HCT116 (cell line): ENCODE data around the gene ADGRF5. TPM values are rescaled to one million over a fixed set of nuclear protein-coding genes. Genes with fewer than 3 reads are reported as not detected.

Experiments
- ATAC-seq: fragments of 200-7000 bp; cut with Tn5 transposase; 2 replicates; pipeline ENCODE4 v1.9.1; 2020; ENCODE audit warnings: mild to moderate bottlenecking, moderate library complexity
- BruUV-seq: library from RNA; stranded (reverse); fragments of 400-500 nt; replicated peaks from 2 replicates; lab custom pipeline; 2021; lab: Mats Ljungman, UMichigan
- CTCF ChIA-PET: fragments of 300-600 bp; sonication (Branson Sonifier 250); formaldehyde crosslinking; loops from one replicate; lab custom pipeline; 2021; ENCODE audit warnings: antibody characterized with exemption; lab: Charles Lee
- POLR2A ChIA-PET: fragments of 300-600, 350-600 bp; sonication (Branson Sonifier 250); formaldehyde crosslinking; loops from one replicate; lab custom pipeline; 2021; ENCODE audit warnings: antibody characterized with exemption; lab: Charles Lee
- RAD21 ChIA-PET, 2 experiments: fragments of 300-600 bp; sonication (Branson Sonifier 250); formaldehyde crosslinking; loops; one replicate each; lab custom pipeline; 2023; ENCODE audit warnings: low total read pairs in 2 of 2; ENCODE audit not compliant: uncharacterized antibody in 2 of 2, unreplicated experiment in 2 of 2, low non-redundant PET in 1 of 2; lab: Charles Lee
- DNase-seq: peaks from one replicate; pipeline ENCODE4 v3.0.0-alpha.2; 2010; ENCODE audit warnings: low read depth, low spot score
- H2AFZ ChIP-seq: fragments of 200-600 bp; shearing (Covaris generic), sonication (generic); 2 replicates; pipeline ENCODE4 v1.6.1; 2017; ENCODE audit warnings: low read depth, mixed run types, mixed read lengths, antibody characterized with exemption, low read length; ENCODE audit not compliant: poor library complexity, severe bottlenecking
- H3K27ac ChIP-seq: 2 replicates; pipeline ENCODE4 v1.5.1; 2012; ENCODE audit warnings: low read depth, low read length
- H3K27me3 ChIP-seq: fragments of 200-600 bp; sonication (generic); 2 replicates; pipeline ENCODE4 v1.6.1; 2016; ENCODE audit warnings: mixed run types, low read length, mixed read lengths; ENCODE audit not compliant: insufficient read depth
- H3K36me3 ChIP-seq, 2 experiments: fragments of 200-500 bp in 1 of 2; fragments of 200-600 bp in 1 of 2; sonication (Bioruptor generic) in 1 of 2; sonication (generic) in 1 of 2; 2 replicates each; pipeline versions ENCODE4 v1.5.1 to v1.6.1; 2014 to 2016; ENCODE audit warnings: low read length in 2 of 2, inconsistent platforms in 1 of 2, mixed read lengths in 1 of 2, mixed run types in 1 of 2; ENCODE audit not compliant: insufficient read depth in 2 of 2, control insufficient read depth in 1 of 2
- H3K4me1 ChIP-seq, 2 experiments: fragments of 200-600 bp in 1 of 2; sonication (generic) in 1 of 2; 2 replicates each; pipeline versions ENCODE4 v1.5.1 to v1.6.1; 2012 to 2017; ENCODE audit warnings: low read length in 2 of 2, inconsistent platforms in 1 of 2, mild to moderate bottlenecking in 1 of 2, mixed read lengths in 1 of 2, mixed run types in 1 of 2, moderate library complexity in 1 of 2; ENCODE audit not compliant: insufficient read depth in 2 of 2, control insufficient read depth in 1 of 2
- H3K4me2 ChIP-seq: fragments of 200-600 bp; sonication (generic); 2 replicates; pipeline ENCODE4 v1.6.1; 2017; ENCODE audit warnings: mixed run types, low read length, mixed read lengths
- H3K4me3 ChIP-seq, 2 experiments: fragments of 200-600 bp in 1 of 2; sonication (generic) in 1 of 2; replicated peaks in 1 of 2; 2 replicates each; pipeline ENCODE4 v1.5.1; 2011 to 2016; ENCODE audit warnings: low read length in 2 of 2, control low read depth in 1 of 2, low read depth in 1 of 2, mild to moderate bottlenecking in 1 of 2, mixed read lengths in 1 of 2, mixed run types in 1 of 2
- H3K79me2 ChIP-seq: fragments of 200-600 bp; sonication (generic); 2 replicates; pipeline ENCODE4 v1.6.1; 2017; ENCODE audit warnings: mild to moderate bottlenecking, mixed run types, low read length, moderate library complexity, mixed read lengths; ENCODE audit not compliant: insufficient read depth
- H3K9ac ChIP-seq: fragments of 200-600 bp; sonication (generic); 2 replicates; pipeline ENCODE4 v1.6.1; 2016; ENCODE audit warnings: low read length, mixed read lengths
- H3K9me2 ChIP-seq: fragments of 200-600 bp; sonication (generic), shearing (Covaris generic); 2 replicates; pipeline ENCODE4 v1.6.1; 2017; ENCODE audit warnings: mixed run types, mild to moderate bottlenecking, moderate library complexity; ENCODE audit not compliant: insufficient read depth
- H3K9me3 ChIP-seq, 2 experiments: fragments of 200-500 bp in 1 of 2; fragments of 200-600 bp in 1 of 2; sonication (Bioruptor generic) in 1 of 2; sonication (generic) in 1 of 2; 2 replicates each; pipeline ENCODE4 v1.6.1; 2014 to 2017; ENCODE audit warnings: low read length in 2 of 2, mixed read lengths in 2 of 2, inconsistent platforms in 1 of 2, low read depth in 1 of 2, mild to moderate bottlenecking in 1 of 2, mixed run types in 1 of 2, moderate library complexity in 1 of 2; ENCODE audit not compliant: control insufficient read depth in 1 of 2, insufficient read depth in 1 of 2
- H4K20me1 ChIP-seq: fragments of 200-600 bp; sonication (generic), shearing (Covaris generic); 2 replicates; pipeline ENCODE4 v1.6.1; 2017; ENCODE audit warnings: mixed run types, mild to moderate bottlenecking, moderate library complexity; ENCODE audit not compliant: insufficient read depth
- ATF3 ChIP-seq: IDR thresholded peaks from 2 replicates; pipeline ENCODE4 v1.6.1; 2012
- CBX3 ChIP-seq: IDR thresholded peaks from 2 replicates; pipeline ENCODE4 v1.6.1; 2012; ENCODE audit warnings: low read depth
- CEBPB ChIP-seq: IDR thresholded peaks from 2 replicates; pipeline ENCODE4 v1.6.1; 2012; ENCODE audit warnings: low read depth
- CTCF ChIP-seq, 3 experiments: fragments of 200-600 bp in 1 of 3; sonication (generic) in 1 of 3; IDR thresholded peaks in 2 of 3; conservative IDR thresholded peaks in 1 of 3; 2 replicates each; pipeline ENCODE4 v1.5.1; 2012 to 2017; ENCODE audit warnings: low read depth in 2 of 3, low read length in 2 of 3, antibody characterized with exemption in 1 of 3, borderline replicate concordance in 1 of 3, control low read depth in 1 of 3, mild to moderate bottlenecking in 1 of 3, mixed read lengths in 1 of 3, mixed run types in 1 of 3, moderate library complexity in 1 of 3; ENCODE audit not compliant: insufficient read depth in 1 of 3
- EGR1 ChIP-seq: IDR thresholded peaks from 2 replicates; pipeline ENCODE4 v1.6.1; 2012; ENCODE audit warnings: low read depth
- EZH2 ChIP-seq: fragments of 200-600 bp; sonication (generic); IDR thresholded peaks from 2 replicates; pipeline ENCODE4 v1.6.1; 2017; ENCODE audit warnings: antibody characterized with exemption, mixed run types
- FOSL1 ChIP-seq: IDR thresholded peaks from 2 replicates; pipeline ENCODE4 v1.6.1; 2012; ENCODE audit warnings: low read depth
- JUND ChIP-seq: IDR thresholded peaks from 2 replicates; pipeline ENCODE4 v1.6.1; 2012
- MAX ChIP-seq: IDR thresholded peaks from 2 replicates; pipeline ENCODE4 v1.6.1; 2012
- POLR2AphosphoS5 ChIP-seq: IDR thresholded peaks from 2 replicates; pipeline ENCODE4 v1.6.1; 2011; ENCODE audit warnings: mild to moderate bottlenecking, low read depth, low read length, moderate library complexity
- RAD21 ChIP-seq: IDR thresholded peaks from 2 replicates; pipeline ENCODE4 v1.6.1; 2012; ENCODE audit warnings: low read depth, mild to moderate bottlenecking
- REST ChIP-seq: IDR thresholded peaks from 2 replicates; pipeline ENCODE4 v1.6.1; 2012; ENCODE audit warnings: low read depth
- SP1 ChIP-seq: IDR thresholded peaks from 2 replicates; pipeline ENCODE4 v1.6.1; 2012; ENCODE audit warnings: low read depth
- SRF ChIP-seq: IDR thresholded peaks from 2 replicates; pipeline ENCODE4 v1.6.1; 2012; ENCODE audit warnings: low read depth
- TCF7L2 ChIP-seq: IDR thresholded peaks from 2 replicates; pipeline ENCODE4 v1.7.0; 2011; ENCODE audit warnings: borderline replicate concordance, inconsistent platforms; ENCODE audit not compliant: insufficient read depth, insufficient read length; ENCODE audit errors: extremely low read depth
- YY1 ChIP-seq: IDR thresholded peaks from 2 replicates; pipeline ENCODE4 v1.6.1; 2011; ENCODE audit warnings: low read length, low read depth, moderate library complexity, mild to moderate bottlenecking; ENCODE audit not compliant: insufficient replicate concordance; ENCODE audit errors: extremely low read depth
- ZBTB33 ChIP-seq: IDR thresholded peaks from 2 replicates; pipeline ENCODE4 v1.6.1; 2011; ENCODE audit warnings: mild to moderate bottlenecking, low read length, moderate library complexity; ENCODE audit not compliant: insufficient replicate concordance; ENCODE audit errors: extremely low read depth
- ZFX ChIP-seq: fragments of 450-650 bp; IDR thresholded peaks from 2 replicates; pipeline ENCODE4 v1.6.1; 2017
- ZNF274 ChIP-seq: fragments of 200-500 bp; sonication (Bioruptor generic); IDR thresholded peaks from 2 replicates; pipeline ENCODE4 v1.6.1; 2014; ENCODE audit warnings: mild to moderate bottlenecking, low read depth, low read length, inconsistent platforms
- intact Hi-C: fragments of 100-400 bp; cut with micrococcal nuclease; formaldehyde crosslinking; loops from 2 replicates; pipeline ENCODE4 v1.10.0; 2022
- total RNA-seq: library from RNA; stranded (reverse); gene quantifications from one replicate; pipeline ENCODE4 v1.2.1, GENCODE V29; 2021; ENCODE audit not compliant: unreplicated experiment

Gene ADGRF5
- total RNA-seq, 1 experiment from 2014 or later, result 0.17 TPM

- intact Hi-C loops, result no loop called here
- no peaks in the 10 kb centered on the region for H4K20me1 ChIP-seq
- H3K4me3 ChIP-seq, result no peak overlapping the region
- H3K79me2 ChIP-seq, result no peaks in the 10 kb centered on the region
- H3K9ac ChIP-seq, result no peak overlapping the region
- ATAC-seq, result no peak
- no peaks in the 10 kb centered on the region for H3K9me3 ChIP-seq
- H3K9me2 ChIP-seq, result no peaks in the 10 kb centered on the region
- RAD21 ChIA-PET, result no interaction called here
- no peak overlapping the region for H3K4me2 ChIP-seq
- POLR2A ChIA-PET, result no interaction called here
- DNase-seq, result no peak
- TF ChIP-seq SRF, result no peak
- TF ChIP-seq FOSL1, result no peak
- no peak for TF ChIP-seq ZBTB33
- TF ChIP-seq EGR1, result no peak
- TF ChIP-seq CEBPB, result no peak
- TF ChIP-seq MAX, result no peak
- TF ChIP-seq JUND, result no peak
- no peak for TF ChIP-seq POLR2AphosphoS5
- no peak for TF ChIP-seq ZNF274
- TF ChIP-seq TCF7L2, result no peak
- no peak for TF ChIP-seq YY1
- no peak for TF ChIP-seq EZH2
- TF ChIP-seq CTCF (IDR thresholded peaks at IDR 0.05 in 2 of 3, conservative IDR thresholded peaks at IDR 0.05 in 1 of 3; ENCODE audit: borderline replicate concordance in 1 of 3, insufficient read depth in 1 of 3, low read depth in 2 of 3, low read length in 2 of 3), result no peak
- TF ChIP-seq RAD21, result no peak
- TF ChIP-seq CBX3, result no peak
- no peak for TF ChIP-seq SP1
- TF ChIP-seq ZFX, result no peak
- TF ChIP-seq ATF3, result no peak
- no peak for TF ChIP-seq REST
- H3K4me1 ChIP-seq, result no peaks in the 10 kb centered on the region
- CTCF ChIA-PET, result no interaction called here
- H2AFZ ChIP-seq, result no peak overlapping the region
- no peaks in the 10 kb centered on the region for H3K36me3 ChIP-seq
- BruUV-seq, result no TSS peak
- no peaks in the 10 kb centered on the region for H3K27me3 ChIP-seq
- no peak overlapping the region for H3K27ac ChIP-seq
Observed at GRCh38 chr6:46932526-46933319, 11.0 kb upstream of the ADGRF5 start.
